GM19455 (cell line): ENCODE measurements around the gene SRPK3.

Source experiments
- ATAC-seq: cut with Tn5 transposase; IDR thresholded peaks from one replicate; pipeline ENCODE4 v1.9.1; 2021; ENCODE audit not compliant: unreplicated experiment

SRPK3 gene

DNA sequence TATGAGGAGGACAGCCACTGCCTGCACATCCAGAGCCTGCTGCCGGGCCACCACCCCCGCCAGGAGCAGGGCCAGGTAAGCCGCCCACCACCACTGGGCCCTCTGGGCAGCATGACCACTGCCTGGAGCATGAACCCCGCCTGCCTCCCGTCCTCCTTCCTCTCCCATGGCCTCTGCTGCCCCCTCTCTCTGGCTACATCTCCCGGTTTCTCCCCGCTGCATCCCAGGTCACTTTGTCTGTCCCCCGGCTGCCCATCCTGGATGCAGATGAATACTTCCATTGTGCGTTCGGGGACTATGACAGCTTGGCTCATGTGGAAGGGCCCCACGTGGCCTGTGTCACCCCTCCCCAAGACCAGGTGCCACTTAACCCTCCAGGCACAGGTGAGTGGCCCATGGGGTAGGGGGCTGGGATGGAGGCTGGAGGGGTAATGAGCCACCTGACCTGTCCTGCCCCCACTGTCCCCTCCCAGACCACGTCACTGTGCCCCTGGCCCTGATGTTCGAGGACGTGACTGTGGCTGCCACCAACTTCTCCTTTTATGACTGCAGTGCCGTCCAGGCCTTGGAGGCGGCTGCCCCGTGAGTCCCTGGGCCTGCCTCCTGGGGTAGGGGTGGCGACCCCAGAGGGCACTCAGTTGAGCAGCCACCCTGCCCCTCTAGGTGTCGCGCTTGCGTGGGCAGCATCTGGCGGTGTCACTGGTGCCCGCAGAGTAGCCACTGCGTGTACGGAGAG lies 10.8 kb upstream of the SRPK3 start:
- ATAC-seq: no peak

DNA sequence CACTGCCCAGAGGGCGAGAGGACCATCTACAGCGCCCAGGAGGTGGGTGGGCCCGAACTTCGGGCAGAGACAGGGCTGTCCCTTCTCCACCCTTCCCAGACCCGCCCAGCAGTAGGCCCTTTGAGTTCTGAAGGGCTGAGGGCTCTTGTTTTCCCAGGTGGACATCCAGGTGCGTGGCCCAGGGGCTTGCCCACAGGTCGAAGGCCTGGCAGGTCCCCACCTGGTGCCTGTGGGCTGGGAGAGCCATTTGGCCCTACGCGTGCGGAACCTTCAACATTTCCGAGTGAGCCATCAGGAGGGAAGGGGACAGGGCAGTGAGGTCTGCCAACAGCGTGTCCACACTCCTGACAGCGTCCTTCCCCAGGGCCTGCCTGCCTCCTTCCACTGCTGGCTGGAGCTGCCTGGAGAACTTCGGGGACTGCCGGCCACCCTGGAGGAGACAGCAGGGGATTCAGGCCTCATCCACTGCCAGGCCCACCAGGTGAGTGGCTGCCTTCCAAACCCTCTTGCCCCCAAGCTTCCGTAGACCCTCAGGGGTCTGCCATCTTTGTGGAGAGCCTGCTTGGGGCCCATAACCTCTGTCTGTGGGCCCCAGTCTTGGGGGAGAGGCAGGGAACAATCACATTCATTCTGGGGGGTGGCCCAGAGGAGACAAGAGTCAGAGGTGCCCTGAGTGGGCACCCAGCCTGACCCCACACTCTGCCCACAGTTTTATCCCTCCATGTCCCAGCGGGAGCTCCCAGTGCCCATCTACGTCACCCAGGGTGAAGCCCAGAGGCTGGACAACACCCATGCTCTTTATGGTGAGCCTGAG lies 10.0 kb upstream of the SRPK3 start:
- ATAC-seq: no peak

DNA sequence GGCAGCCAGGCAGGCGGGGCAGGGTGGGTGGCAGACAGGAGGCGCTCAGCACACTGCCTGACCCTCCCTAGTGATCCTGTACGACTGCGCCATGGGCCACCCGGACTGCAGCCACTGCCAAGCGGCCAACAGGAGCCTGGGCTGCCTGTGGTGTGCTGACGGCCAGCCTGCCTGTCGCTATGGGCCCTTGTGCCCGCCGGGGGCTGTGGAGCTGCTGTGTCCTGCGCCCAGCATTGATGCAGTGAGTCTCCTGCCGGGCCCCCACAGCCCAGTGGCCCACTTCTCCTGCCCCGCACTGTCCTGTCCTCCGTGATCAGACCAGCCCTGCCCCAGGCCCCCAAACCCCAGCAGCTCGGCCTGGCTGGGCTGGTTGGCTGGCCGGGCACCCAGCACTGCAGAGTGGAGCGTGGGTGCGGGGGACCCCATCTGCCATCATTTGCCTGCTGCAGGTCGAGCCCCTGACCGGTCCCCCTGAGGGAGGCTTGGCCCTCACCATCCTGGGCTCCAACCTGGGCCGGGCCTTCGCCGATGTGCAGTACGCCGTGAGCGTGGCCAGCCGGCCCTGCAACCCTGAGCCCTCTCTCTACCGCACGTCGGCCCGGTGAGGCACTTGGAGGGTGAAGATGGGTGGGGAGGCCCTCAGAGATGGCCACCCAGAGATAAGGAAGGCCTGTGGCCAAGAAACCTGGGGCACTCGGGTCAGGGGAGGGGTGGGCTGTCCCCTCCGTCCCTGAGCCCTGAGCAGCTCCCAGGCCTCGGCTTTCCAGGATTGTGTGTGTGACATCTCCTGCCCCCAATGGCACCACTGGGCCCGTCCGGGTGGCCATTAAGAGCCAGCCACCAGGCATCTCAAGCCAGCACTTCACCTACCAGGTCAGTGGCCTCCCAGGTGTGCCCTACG lies 9.2 kb upstream of the SRPK3 start:
- ATAC-seq: no peak

DNA sequence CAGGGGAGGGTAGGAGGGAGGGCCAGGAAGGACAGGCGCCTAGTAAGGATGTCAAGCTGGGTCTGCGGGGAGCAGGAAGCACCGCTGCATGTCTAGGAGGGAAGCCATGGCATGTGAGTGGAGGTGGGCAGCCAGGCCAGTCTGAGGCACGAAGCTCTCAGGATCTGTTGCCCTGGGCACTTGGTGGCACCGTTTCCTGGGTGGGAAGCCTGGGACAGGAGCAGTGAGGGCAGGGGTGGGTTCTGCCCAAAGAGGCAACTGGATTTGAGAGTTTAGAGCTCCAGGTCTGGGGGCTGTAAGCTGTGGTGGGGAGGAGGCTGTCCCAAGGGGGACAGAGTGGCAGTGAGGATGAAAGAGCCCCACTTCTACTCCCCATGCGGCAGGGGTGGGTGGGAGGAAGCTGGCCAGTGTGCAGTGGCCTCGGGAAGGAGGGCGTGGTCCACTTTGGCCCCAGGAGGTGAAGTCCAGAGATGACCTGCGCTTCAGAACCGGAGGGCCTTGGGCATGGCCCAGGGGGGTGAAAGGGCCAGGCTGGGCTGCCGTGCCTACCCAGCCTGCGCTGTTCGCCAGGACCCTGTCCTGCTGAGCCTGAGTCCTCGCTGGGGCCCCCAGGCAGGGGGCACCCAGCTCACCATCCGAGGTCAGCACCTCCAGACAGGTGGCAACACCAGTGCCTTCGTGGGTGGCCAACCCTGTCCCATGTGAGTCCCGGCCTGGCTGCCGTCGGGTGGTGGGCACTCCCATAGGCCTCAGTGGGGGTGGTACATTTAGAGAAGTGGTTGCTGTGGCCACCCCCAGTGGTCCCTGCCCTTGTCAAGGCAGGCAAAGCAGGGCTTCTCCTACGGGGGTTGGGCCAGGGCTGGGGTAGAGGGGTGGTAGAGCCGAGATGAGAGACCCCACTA lies 8.3 kb upstream of the SRPK3 start:
- ATAC-seq: no peak

DNA sequence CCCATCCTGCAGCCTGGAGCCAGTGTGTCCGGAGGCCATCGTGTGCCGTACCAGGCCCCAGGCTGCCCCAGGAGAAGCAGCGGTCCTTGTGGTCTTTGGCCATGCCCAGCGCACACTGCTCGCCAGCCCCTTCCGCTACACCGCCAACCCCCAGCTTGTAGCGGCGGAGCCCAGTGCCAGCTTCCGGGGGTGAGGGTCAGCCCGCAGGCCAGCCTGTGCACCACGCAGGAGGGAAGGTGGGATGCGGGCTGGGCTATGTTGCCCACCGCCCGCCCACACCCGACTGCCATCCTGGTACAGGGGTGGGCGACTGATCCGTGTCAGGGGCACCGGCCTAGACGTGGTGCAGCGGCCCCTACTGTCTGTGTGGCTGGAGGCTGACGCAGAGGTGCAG lies 7.6 kb upstream of the SRPK3 start:
- ATAC-seq: no peak

DNA sequence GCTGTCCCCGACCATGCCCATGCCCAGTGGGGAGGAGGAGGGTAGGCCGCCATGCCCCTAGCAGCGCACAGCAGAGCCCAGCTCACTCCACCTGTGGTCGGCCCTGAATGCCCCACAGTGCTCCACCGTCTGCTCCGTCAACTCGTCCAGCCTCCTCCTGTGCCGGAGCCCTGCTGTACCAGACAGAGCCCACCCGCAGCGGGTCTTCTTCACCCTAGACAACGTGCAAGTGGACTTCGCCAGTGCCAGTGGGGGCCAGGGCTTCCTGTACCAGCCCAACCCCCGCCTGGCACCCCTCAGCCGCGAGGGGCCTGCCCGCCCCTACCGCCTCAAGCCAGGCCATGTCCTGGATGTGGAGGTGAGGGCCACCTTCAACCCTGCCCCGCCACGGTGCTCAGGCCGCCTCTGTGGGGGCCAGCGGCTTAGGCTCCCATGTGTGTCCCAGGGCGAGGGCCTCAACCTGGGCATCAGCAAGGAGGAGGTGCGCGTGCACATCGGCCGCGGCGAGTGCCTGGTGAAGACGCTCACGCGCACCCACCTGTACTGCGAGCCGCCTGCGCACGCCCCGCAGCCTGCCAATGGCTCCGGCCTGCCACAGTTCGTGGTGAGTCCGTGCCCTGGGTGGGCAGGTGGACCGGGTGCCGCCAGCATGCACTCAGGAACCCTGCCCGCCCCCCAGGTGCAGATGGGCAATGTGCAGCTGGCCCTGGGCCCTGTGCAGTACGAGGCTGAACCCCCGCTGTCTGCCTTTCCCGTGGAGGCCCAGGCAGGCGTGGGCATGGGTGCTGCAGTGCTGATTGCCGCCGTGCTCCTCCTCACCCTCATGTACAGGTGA lies 6.9 kb upstream of the SRPK3 start:
- ATAC-seq: no peak

DNA sequence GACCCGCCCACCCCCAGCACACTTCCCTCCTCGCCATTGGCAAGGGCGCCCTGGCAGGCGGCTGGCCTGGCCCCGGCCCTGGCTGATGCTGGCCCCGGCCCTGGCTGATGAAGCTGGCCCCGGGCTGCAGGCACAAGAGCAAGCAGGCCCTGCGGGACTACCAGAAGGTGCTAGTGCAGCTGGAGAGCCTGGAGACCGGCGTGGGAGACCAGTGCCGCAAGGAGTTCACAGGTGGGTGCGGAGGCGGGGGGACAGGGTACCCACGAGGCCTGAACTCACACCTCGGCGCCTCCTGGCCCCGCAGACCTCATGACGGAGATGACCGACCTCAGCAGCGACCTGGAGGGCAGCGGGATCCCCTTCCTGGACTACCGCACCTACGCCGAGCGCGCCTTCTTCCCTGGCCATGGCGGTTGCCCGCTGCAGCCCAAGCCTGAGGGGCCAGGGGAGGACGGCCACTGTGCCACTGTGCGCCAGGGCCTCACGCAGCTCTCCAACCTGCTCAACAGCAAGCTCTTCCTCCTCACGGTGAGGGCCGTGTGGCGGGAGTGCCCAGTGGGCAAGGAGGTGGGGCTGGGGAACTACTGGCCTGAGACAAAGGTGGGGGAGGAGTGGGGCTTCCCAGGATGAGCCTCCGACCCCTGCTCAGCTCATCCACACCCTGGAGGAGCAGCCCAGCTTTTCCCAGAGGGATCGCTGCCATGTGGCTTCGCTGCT lies 6.1 kb upstream of the SRPK3 start:
- ATAC-seq: no peak

DNA sequence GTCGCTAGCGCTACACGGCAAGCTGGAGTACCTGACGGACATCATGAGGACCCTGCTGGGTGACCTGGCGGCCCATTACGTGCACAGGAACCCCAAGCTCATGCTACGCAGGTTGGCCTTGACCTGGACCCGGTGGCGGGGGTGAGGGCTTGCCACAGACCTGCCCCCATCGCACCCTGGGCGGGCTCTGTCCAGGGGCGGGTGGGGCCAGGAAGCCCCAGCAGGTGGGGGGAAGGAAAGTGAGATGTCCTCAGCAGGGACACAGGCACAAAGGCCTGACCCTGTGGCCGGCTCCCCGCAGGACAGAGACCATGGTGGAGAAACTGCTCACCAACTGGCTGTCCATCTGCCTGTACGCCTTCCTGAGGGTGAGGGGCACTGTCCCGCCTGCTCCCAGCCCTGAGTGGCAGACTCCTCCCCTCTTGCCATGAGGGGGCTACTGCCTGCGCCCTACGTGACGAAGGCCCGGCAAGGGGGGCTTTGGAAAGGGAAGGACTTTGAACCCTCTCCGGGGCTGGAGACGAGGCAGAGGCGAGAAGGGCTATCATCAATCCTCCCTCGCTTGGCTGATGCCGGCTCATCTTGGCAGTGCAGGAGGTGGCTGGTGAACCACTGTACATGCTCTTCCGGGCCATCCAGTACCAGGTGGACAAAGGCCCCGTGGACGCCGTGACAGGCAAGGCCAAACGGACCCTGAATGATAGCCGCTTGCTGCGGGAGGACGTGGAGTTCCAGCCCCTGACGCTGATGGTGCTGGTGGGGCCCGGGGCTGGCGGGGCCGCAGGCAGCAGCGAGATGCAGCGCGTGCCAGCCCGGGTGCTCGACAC lies 5.3 kb upstream of the SRPK3 start:
- ATAC-seq: no peak

DNA sequence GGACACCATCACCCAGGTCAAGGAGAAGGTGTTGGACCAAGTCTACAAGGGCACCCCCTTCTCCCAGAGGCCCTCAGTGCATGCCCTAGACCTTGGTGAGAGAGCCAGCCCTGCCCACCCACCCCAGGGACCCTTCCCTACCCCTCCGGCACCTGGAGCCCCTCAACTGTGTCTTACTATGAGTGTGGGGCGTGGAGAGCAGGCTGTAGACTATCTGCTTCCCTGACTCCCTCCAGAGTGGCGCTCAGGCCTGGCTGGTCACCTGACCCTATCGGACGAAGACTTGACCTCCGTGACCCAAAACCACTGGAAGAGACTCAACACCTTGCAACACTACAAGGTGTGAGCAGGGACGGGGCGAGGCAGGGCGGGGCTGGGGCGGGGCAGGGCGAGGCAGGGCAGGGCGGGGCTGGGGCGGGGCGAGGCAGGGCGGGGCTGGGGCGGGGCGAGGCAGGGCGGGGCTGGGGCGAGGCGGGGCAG lies 4.7 kb upstream of the SRPK3 start:
- no peak for ATAC-seq

DNA sequence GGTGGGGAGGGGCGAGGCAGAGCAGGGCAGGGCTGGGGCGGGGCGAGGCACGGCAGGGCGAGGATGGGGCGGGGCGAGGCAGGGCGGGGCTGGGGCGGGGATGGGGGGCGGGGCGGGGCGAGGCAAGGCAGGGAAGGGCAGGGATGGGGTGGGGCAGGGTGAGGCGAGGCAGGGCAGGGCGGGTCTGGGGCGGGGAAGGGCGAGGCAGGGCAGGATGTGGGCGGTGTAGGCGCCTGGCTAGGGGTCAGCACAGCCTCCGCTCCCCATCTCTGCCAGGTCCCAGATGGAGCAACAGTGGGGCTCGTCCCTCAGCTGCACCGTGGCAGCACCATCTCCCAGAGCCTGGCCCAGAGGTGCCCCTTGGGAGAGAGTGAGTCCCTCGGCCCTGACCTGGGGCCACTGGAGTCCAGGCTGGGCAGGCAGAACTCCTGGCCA lies 4.2 kb upstream of the SRPK3 start:
- no peak for ATAC-seq

DNA sequence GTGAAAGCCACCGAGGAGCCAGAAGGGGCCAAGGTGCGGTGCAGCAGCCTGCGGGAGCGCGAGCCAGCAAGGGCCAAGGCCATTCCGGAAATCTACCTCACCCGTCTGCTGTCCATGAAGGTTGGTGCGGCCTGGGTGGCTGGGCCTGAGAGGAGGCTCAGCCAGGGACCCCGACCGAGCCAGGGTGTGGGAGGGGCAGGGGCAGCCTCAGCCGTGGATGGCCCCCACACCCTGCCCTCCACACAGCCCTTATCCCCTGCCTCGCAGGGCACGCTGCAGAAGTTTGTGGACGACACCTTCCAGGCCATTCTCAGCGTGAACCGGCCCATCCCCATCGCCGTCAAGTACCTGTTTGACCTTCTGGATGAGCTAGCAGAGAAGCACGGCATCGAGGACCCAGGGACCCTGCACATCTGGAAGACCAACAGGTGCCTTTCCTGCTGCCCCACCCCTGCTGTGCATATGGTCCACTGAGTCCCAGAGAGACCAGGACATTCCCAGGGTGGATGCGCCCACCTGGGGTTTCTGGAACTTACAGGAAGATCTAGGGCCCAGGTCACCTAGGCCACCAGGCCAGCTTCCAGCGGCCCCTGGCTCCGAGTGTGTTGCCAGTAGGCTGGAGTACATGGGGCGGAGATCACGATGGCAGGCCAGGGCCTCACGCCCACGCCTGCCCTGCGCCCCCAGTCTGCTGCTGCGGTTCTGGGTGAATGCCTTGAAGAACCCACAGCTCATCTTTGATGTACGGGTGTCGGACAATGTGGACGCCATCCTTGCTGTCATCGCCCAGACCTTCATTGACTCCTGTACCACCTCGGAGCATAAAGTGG lies 3.4 kb upstream of the SRPK3 start:
- ATAC-seq: no peak

DNA sequence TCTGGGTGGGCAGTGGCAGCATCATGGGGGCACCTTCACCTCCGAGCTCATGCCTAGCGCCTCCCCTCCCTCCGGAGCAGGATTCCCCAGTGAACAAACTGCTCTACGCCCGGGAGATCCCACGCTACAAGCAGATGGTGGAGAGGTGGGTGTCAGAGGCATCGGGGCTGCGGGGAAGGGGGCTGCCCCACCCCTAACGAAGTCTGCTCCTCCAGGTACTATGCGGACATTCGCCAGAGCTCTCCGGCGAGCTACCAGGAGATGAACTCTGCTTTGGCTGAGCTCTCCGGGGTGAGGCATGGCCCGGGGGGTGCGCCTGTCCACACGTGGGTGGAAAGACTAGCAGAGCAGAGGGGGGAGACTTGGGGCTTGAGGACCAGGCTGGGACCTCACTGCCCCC lies 2.7 kb upstream of the SRPK3 start:
- ATAC-seq: no peak

DNA sequence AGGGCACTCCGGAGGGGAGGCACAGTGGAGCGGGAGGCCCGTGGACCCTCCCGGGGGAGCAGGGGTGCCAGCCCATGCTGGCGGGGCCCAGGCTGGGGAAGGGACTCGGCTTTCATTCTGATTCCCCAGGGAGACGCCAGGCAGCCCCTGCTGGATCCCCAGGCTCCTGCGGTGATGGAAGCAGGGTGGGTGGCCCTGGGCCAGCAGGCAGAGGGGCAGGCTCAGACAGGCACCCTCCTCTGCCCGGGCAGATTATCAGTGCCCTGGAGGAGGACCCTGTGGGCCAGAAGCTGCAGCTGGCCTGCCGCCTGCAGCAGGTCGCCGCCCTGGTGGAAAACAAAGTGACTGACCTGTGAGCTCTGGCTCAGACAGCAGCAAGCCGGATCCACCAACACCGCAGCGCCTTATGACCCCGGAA lies 2.1 kb upstream of the SRPK3 start:
- ATAC-seq: no peak

DNA sequence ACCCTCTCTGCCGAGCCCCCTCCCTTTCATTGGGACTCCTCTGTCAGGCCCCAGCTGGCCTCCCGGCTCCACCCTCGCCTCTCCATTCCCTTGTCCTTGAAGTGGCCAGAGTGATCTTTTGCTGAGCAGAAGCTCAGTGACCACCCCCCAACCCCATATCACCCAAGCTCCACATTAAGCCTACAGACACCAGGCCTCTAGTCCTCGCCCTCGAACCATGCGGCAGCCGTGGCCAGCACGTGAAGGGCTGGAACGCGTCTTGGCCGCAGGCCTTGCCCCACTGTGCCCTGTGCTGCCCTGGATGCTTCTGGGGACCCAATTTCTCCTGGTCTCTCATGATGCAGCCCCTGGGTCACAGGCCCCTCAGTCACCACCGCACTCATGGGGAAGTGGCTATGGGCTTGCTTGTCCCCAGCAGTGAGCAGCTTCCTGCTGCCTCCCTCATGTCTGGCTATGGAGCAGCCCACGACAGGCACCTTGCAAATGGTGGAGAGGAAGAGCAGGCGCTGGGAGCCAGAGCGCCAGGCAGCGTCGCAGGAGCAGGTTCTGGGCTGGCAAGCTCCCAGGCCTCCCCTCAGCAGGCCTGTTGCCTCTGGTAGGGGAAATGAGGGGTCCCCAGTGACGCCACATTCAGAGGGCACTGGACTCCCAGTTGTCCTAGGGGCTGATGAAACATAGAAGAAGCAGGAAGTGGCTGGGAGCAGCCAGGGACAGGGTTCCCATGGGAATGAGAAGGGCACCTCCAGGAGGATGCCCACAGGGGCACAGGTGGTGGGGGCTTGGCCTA lies 757 bp upstream of the SRPK3 start:
- no peak for ATAC-seq

DNA sequence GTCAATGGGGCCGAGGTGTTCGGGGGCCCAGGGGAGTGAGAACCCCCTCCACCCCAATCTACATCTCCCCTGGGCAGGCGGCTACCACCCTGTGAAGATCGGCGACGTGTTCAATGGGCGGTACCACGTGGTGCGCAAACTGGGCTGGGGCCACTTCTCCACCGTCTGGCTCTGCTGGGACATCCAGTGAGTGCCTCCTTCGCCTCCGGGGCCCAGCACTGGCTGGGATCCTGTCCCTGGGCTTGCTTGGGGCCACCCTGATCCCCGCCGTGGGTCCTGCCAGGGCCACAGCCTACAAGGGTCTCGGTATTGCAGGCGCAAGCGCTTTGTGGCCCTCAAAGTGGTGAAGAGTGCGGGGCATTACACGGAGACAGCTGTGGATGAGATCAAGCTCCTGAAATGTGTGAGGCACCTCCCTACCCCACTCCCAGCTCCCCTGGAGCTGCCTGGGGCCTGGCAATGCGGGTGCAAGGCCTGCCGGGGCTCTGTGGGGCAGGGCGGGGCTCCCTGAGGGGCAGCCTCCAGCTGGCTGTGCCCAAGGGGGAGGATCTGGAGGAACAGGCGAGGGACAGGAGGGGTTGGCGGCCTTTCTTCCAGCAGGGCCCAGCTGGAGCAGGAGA lies 697 bp downstream of the SRPK3 start:
- no peak for ATAC-seq

DNA sequence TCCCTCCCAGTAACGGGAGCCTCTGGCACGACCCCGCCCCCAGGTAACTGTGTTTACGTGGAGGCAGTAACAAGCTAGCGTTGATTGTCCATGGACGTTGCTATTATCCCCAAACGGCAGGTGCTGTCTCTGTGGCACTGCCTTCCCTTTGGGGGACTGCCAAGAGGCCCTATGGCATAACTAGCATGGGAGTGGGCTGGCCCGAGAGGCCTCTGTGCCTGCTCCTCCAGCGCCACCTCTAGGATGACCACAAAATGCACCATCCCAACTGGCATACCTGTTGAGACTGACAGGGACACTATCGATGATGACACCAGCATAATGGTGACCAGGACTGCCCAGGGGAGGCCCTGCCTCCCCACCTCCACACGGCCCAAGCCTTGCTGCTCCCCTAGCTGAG lies 1.5 kb downstream of the SRPK3 start:
- ATAC-seq: no peak
